Measurements from ENCODE around the gene XAGE1A. TPM values are rescaled to one million over a fixed set of nuclear protein-coding genes. Genes with fewer than 3 reads are reported as not detected.
"Not testable (repeated sequence)": the region's sequence is repeated elsewhere in the genome, so short reads cannot be mapped to it uniquely, and the experiment has no call there.

The XAGE1A gene
- total and polyA plus RNA-seq, 2 donors (not counting 1 experiment from before 2014, with no cell fraction given): not detected

GRCh38 chrX:52544147-52544840 is 48.7 kb downstream of the XAGE1A start:
- no peaks in the 10 kb centered on the region for H3K36me3 ChIP-seq (ENCODE audit: control insufficient read depth, insufficient read depth, low read length)
- H3K4me2 ChIP-seq (ENCODE audit: extremely low read depth, insufficient read depth, low read length): no peak overlapping the region
- H3K4me1 ChIP-seq (ENCODE audit: control insufficient read depth, extremely low read depth, insufficient read depth, low read length): no peaks in the 10 kb centered on the region
- TF ChIP-seq EZH2 (IDR thresholded peaks at IDR 0.05; ENCODE audit: low read length, missing control alignments) (no peak), CTCF (conservative IDR thresholded peaks at IDR 0.05 in 1 of 2, IDR thresholded peaks at IDR 0.05 in 1 of 2; ENCODE audit: low read depth in 1 of 2, low read length in 2 of 2) (no peak)
- no peak overlapping the region for H3K27ac ChIP-seq (ENCODE audit: insufficient read depth, low read length)
- no peak overlapping the region for H3K9ac ChIP-seq (ENCODE audit: insufficient read depth, low read length)
- no peak overlapping the region for H3K4me3 ChIP-seq (replicated peaks in 1 of 4; ENCODE audit: control extremely low read depth in 1 of 4, insufficient read depth in 1 of 4, low read depth in 3 of 4, low read length in 4 of 4)
- H4K20me1 ChIP-seq (ENCODE audit: control insufficient read depth, extremely low read depth, insufficient read depth, low read length): no peaks in the 10 kb centered on the region
- H2AFZ ChIP-seq (ENCODE audit: low read length): no peak overlapping the region
- H3K79me2 ChIP-seq (ENCODE audit: control insufficient read depth, insufficient read depth, low read length): no peaks in the 10 kb centered on the region
- H3K9me3 ChIP-seq (ENCODE audit: control insufficient read depth, insufficient read depth, low read depth, low read length): no peaks in the 10 kb centered on the region
- no peak for DNase-seq (ENCODE audit: low read depth in 2 of 2)
- H3K27me3 ChIP-seq (ENCODE audit: control insufficient read depth, insufficient read depth, low read length): no peaks in the 10 kb centered on the region

- not testable (repeated sequence) for H3K4me3 ChIP-seq (replicated peaks in 1 of 4; ENCODE audit: control extremely low read depth in 1 of 4, insufficient read depth in 1 of 4, low read depth in 3 of 4, low read length in 4 of 4); H3K9ac ChIP-seq (ENCODE audit: insufficient read depth, low read length); H2AFZ ChIP-seq (ENCODE audit: low read length); DNase-seq (ENCODE audit: low read depth in 2 of 2); H3K36me3 ChIP-seq (ENCODE audit: control insufficient read depth, insufficient read depth, low read length); H3K79me2 ChIP-seq (ENCODE audit: control insufficient read depth, insufficient read depth, low read length); H3K27ac ChIP-seq (ENCODE audit: insufficient read depth, low read length); H3K27me3 ChIP-seq (ENCODE audit: control insufficient read depth, insufficient read depth, low read length); H4K20me1 ChIP-seq (ENCODE audit: control insufficient read depth, extremely low read depth, insufficient read depth, low read length); H3K4me2 ChIP-seq (ENCODE audit: extremely low read depth, insufficient read depth, low read length); H3K4me1 ChIP-seq (ENCODE audit: control insufficient read depth, extremely low read depth, insufficient read depth, low read length); H3K9me3 ChIP-seq (ENCODE audit: control insufficient read depth, insufficient read depth, low read depth, low read length)
These were observed 53.2 kb downstream of the XAGE1A start for GRCh38 chrX:52548769-52549168.

Other genes with a start within 250 kb of the XAGE1A start
- gene XAGE2, start 126.8 kb upstream of the XAGE1A start, total RNA-seq: not detected in 2 replicates
- not detected in 2 replicates for gene XAGE2, start 126.8 kb upstream of the XAGE1A start, polyA plus RNA-seq
- not detected in 2 replicates for gene XAGE1B, start 21.3 kb downstream of the XAGE1A start, total RNA-seq
- gene XAGE1B, start 21.3 kb downstream of the XAGE1A start, polyA plus RNA-seq: not detected in 2 replicates
- gene SSX7, start 159.1 kb downstream of the XAGE1A start, total RNA-seq: not detected in 2 replicates
- not detected in 2 replicates for gene SSX7, start 159.1 kb downstream of the XAGE1A start, polyA plus RNA-seq
- not detected in 2 replicates for gene SSX2, start 211.4 kb downstream of the XAGE1A start, total RNA-seq
- gene SSX2, start 211.4 kb downstream of the XAGE1A start, polyA plus RNA-seq: not detected in 2 replicates

Measured in fibroblast of lung (primary cell).